Hypothalamus (tissue), 51 donors: Measurements from ENCODE around the gene MRNIP.

ENCODE experiments used
- DNase-seq, 51 donors: peaks; one replicate each; lab custom pipeline; 2025; lab: John Stamatoyannopoulos, UW

MRNIP gene

DNA sequence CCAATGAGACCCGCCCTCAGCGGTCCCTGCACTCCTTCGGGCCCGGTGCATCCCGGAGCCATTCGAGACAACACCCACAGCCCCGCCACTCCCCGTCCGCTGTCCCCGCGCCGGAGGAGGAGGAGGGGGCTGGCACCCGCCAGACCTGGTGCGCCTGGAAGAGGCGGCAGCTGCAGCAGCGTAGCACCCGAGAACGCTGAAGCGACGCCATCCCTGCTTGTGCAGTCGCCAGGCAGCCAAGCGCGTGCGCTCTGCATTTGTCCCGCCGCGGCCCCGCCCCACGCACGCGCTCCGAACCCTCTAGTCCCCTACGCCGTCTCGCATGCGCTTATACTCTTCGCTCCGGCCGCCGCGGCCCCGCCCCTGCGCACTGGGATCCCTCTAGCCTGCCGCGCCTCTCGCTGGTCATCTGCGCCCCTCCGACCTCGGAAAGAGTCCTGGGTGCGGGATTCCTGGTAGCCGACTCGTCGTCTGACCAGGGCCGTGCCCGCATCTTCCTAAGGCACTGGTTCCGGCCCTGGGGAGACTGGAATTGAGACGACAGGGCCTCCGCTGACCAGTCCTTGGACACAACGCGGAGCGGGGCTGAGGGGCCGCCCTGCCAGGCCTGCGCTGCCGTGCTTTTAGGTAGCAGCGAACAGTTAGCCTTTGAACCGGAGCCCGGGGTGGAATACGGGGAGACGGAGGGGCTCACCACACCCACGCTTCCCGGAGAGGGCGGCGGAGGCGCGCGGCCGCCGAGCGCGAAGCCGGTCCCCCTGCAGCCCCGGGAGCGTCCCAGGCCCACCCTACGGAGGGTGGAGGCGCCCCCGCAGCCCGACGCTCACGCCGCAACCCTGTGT, at the start of gene MRNIP:
MRNIP (minus strand) TSS at position 232 of the 842 bp plus-strand sequence; CDS start at position 211, 21 bp downstream.
- DNase-seq = peak; percentile 43 to 98 (median 94)

- DNase-seq = peak in 43 of 51 donors; percentile 17 to 83 (median 50)
These were observed 49.1 kb upstream of the MRNIP start, which contains the start of gene TBC1D9B for GRCh38 chr5:179907556-179908324. Gene TBC1D9B (minus strand): TSS chr5:179907897. CDS start chr5:179907821, 76 bp downstream.

- DNase-seq = peak in 8 of 51 donors; percentile 8 to 45 (median 33)
These were observed 48.4 kb upstream of the MRNIP start for GRCh38 chr5:179906795-179907555.

DNA sequence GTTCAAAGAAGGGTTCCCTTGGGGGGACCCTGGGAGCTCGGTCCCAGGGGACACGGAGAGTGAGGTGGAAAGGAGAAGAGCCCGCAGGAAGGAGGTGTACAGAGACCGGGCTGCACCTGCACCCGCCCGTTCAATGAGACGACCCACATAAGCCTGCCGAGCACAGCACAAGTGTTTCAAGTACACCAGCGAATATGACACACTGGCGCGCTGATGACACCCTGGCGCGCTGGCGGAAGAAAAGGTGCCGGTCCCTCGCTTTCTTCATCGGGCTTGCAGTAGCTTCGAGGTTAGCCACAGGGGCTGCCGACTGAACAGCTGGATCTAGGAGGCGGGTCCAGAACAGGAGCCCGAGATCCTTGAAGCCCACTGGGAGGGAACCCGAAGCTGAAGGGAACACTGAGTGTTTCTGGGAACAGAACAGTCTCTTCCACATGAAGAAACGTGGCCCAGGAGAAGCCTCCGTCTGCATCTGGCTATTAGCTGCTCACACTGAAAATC, 47.7 kb upstream of the MRNIP start:
- no peak for DNase-seq

GRCh38 chr5:179905161-179905560, 46.5 kb upstream of the MRNIP start:
- no peak for DNase-seq

DNA sequence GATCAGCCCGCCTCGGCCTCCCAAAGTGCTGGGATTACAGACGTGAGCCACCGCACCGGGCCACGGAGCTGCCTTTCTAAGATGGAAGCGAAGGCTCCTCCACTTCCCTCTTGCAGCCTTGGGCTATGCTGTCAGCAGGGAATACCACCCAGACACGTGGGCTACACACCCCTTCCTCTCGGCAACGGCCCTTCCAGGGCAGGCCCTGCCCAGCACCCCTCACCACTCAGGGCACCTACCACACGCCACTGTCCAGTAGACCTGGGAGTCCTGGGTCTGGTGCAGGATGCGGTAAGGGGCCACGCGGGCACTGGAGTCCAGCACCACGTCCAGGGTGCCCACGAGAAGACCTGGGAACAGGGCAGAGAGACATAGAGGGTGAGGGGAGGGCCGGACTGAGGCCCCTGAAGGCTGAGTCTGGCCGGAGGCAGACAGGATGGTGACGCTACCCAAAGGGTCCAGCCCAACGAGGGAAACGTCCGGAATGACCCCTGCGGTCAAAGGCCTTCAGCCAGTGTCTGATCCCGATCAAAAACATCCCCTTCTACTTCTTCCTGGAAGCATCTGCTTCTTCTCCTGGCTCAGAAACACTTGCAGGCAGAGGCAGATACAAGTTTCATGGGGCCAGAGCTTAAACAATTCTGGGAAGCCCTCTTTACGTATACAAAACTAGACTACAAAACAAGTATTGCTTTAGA, 46.0 kb upstream of the MRNIP start:
- DNase-seq = no peak

GRCh38 chr5:179902763-179903158, 44.1 kb upstream of the MRNIP start:
- DNase-seq = no peak

- peak in 1 of 51 donors; percentile 11 for DNase-seq
These were observed 43.5 kb upstream of the MRNIP start for GRCh38 chr5:179901915-179902762.

DNA sequence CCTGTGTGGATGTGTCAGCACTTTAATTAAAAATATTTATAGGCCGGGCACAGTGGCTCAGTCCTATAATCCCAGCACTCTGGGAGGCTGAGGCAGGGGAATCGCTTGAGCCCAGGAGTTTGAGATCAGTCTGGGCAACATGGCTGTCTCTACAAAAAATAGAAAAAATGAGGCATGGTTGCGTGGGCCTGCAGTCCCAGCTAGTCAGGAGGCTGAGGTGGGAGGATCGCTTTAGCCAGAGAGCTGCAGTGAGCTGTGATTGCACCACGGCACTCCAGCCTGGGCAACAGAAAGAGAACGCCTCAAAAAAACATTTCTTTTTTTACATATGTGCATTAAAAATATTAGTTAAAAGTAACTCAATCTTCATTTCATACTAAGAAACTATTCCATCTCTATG, 42.8 kb upstream of the MRNIP start:
- DNase-seq = no peak

DNA sequence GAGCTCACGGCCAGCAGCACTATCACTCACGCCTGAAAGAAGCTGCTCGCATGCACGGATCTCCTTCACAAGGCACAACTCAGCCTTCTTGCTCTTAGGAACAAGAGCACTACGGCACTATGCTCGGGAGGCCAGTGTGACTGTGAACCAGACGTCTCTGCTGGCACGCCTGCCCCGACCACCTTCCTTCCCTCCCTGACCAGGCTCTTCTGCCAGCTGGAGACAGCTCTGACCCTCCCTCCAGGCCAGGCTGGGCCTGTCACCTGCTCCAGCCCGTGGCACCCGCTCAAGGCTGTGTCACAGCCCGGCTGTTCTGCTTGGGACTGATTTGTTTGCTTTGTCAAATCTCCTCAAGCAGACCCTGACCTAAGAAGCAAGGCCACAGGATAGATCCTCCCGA, 42.1 kb upstream of the MRNIP start:
- peak in 13 of 51 donors; percentile 3 to 55 (median 23) for DNase-seq

DNA sequence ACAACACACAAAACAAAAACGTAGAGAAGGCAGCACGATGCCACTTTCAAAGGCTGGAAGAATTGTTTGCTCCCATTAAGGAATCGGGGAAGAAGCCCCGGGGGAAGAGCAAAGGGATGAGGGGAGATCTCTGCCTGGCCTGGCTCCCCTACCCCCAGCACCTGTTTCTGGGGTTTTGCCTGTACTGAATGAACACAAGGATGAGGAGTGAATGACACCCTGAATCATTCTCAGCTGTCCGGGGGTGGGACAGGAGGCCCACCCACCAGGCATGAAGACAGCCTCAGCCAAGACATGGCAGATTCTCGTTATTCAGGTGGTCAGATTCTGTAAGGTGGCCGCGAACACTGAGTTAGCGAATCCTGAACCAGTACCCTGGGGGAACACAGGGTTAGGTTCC, 41.6 kb upstream of the MRNIP start:
- DNase-seq = peak in 1 of 51 donors; percentile 28

GRCh38 chr5:179895861-179896260, 37.2 kb upstream of the MRNIP start:
- no peak for DNase-seq

DNA sequence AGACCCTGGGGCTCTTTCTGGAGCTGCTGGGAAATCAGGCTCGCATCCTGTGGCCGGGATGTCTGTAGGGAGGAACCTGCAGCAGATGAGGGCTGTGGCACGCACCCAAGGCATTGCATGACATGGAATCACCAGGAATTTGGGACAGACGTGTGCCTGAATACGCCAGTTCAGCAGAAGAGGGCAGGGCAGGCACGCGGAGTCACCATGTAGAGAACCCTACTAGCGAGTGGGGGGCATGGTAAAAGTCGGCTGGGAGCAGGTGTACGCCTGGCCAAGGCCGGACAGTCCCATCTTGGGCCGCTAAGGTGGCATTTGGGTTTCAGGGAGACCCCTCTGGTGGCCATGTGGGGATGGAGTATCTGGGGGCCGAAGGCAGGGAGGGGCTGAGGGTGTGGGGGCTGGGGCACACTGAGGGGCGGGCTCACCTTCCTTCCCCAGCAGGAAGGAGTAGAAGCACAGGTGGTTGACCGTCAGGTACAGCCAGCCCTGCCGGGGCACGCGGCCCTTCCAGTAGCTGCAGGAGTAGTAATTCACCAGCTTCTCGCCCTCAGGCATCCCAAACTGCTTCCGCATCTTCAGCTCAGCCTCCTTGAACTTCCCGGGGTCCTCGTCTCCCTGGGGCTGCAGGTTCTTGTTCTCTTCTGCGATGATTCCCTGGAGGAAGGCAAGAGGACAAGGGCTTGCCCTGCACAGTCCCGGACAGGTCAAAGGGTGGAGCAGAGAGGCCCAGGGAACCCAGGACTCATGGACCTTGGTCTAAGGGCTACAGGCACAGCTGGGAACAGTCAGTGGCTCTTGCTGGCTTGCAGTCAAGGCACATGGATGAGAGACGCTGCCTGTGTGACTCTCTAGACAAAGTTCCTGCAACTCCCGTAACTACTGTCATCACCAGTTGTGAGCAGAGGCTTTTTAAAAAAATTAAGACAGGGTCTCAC, 35.6 kb upstream of the MRNIP start:
- DNase-seq = no peak

- DNase-seq = no peak
These were observed 34.7 kb upstream of the MRNIP start for GRCh38 chr5:179893076-179893957.

- DNase-seq = no peak
These were observed 33.6 kb upstream of the MRNIP start for GRCh38 chr5:179892255-179892654.

GRCh38 chr5:179890751-179891682, 32.4 kb upstream of the MRNIP start:
- DNase-seq = no peak
